ENCODE measurements around the gene UGGT2.

UGGT2 gene

GRCh38 chr13:95956589-95957148 lies 96.5 kb downstream of the UGGT2 start:
- no peaks in the 10 kb centered on the region for H4K20me1 ChIP-seq (ENCODE audit: insufficient read depth, low read length)
- peaks cover 17% of the 10 kb centered on the region for H3K9me3 ChIP-seq (ENCODE audit: low read length)
- H2AFZ ChIP-seq (ENCODE audit: low read length) = no peak overlapping the region
- no peaks in the 10 kb centered on the region for H3K9me2 ChIP-seq (ENCODE audit: low read depth, low read length)
- H3K9ac ChIP-seq (ENCODE audit: low read length) = no peak overlapping the region
- no peaks in the 10 kb centered on the region for H3K79me2 ChIP-seq (ENCODE audit: insufficient read depth, low read length)
- no peaks in the 10 kb centered on the region for H3K27me3 ChIP-seq (ENCODE audit: insufficient read depth, low read length)
- H3K4me2 ChIP-seq (ENCODE audit: low read length) = no peak overlapping the region
- no peaks in the 10 kb centered on the region for H3F3A ChIP-seq (ENCODE audit: insufficient read depth, low read length)
- H3K27ac ChIP-seq (ENCODE audit: low read depth, low read length, poor library complexity, severe bottlenecking) = no peak overlapping the region
- H3K4me1 ChIP-seq (ENCODE audit: insufficient read depth, low read length, severe bottlenecking) = no peaks in the 10 kb centered on the region
- no peak overlapping the region for H3K4me3 ChIP-seq (ENCODE audit: low read depth, low read length, poor library complexity, severe bottlenecking)
- peaks cover 16% of the 10 kb centered on the region; the same call in 1 of the 2 replicates for H3K36me3 ChIP-seq (ENCODE audit: insufficient read depth, low read length)
- no peak for TF ChIP-seq EZH2 (IDR thresholded peaks at IDR 0.05; ENCODE audit: borderline replicate concordance, low read length)
- TF ChIP-seq CTCF (IDR thresholded peaks at IDR 0.05; ENCODE audit: low read length) = no peak

DNA sequence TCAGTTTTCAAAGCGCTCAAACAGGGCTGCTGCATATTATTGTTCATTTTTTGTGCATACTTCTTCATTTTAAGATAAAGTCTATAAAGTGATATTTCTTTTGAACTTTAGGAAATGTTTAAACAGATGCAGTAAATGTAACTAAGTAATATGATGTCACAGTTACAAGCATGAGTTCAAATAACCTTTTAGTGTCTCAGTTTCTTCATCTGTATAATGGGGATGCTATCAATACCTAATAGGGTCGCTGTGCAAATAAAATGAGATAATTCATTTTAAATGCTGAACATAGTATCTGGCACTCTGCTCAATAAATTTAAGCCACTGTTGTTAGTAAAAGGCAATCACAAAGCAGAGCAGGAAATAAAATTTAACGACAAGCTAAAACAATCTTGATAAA lies 97.5 kb downstream of the UGGT2 start:
- Histone ChIP-seq H3K9me2 (ENCODE audit: low read depth, low read length) (no peaks in the 10 kb centered on the region), H3K79me2 (ENCODE audit: insufficient read depth, low read length) (no peaks in the 10 kb centered on the region), H2AFZ (ENCODE audit: low read length) (no peak overlapping the region), H3K27me3 (ENCODE audit: insufficient read depth, low read length) (no peaks in the 10 kb centered on the region), H3K4me1 (ENCODE audit: insufficient read depth, low read length, severe bottlenecking) (no peaks in the 10 kb centered on the region), H3K9ac (ENCODE audit: low read length) (no peak overlapping the region), H3K36me3 (ENCODE audit: insufficient read depth, low read length) (peaks cover 14% of the 10 kb centered on the region; the same call in 1 of the 2 replicates), H3F3A (ENCODE audit: insufficient read depth, low read length) (no peaks in the 10 kb centered on the region), H3K27ac (ENCODE audit: low read depth, low read length, poor library complexity, severe bottlenecking) (no peak overlapping the region), H3K4me2 (ENCODE audit: low read length) (no peak overlapping the region), H3K9me3 (ENCODE audit: low read length) (peaks cover 9% of the 10 kb centered on the region), H4K20me1 (ENCODE audit: insufficient read depth, low read length) (no peaks in the 10 kb centered on the region), H3K4me3 (ENCODE audit: low read depth, low read length, poor library complexity, severe bottlenecking) (no peak overlapping the region)
- no peak for TF ChIP-seq EZH2 (IDR thresholded peaks at IDR 0.05; ENCODE audit: borderline replicate concordance, low read length)
- TF ChIP-seq CTCF (IDR thresholded peaks at IDR 0.05; ENCODE audit: low read length) = no peak

GRCh38 chr13:95955255-95955654 lies 97.9 kb downstream of the UGGT2 start:
- peaks cover 10% of the 10 kb centered on the region; the same call in 1 of the 2 replicates for H3K36me3 ChIP-seq (ENCODE audit: insufficient read depth, low read length)
- H2AFZ ChIP-seq (ENCODE audit: low read length) = no peak overlapping the region
- H4K20me1 ChIP-seq (ENCODE audit: insufficient read depth, low read length) = no peaks in the 10 kb centered on the region
- no peaks in the 10 kb centered on the region for H3K27me3 ChIP-seq (ENCODE audit: insufficient read depth, low read length)
- no peak overlapping the region for H3K27ac ChIP-seq (ENCODE audit: low read depth, low read length, poor library complexity, severe bottlenecking)
- no peaks in the 10 kb centered on the region for H3K4me1 ChIP-seq (ENCODE audit: insufficient read depth, low read length, severe bottlenecking)
- peaks cover 5% of the 10 kb centered on the region for H3K9me3 ChIP-seq (ENCODE audit: low read length)
- H3K79me2 ChIP-seq (ENCODE audit: insufficient read depth, low read length) = no peaks in the 10 kb centered on the region
- no peak overlapping the region for H3K4me3 ChIP-seq (ENCODE audit: low read depth, low read length, poor library complexity, severe bottlenecking)
- no peak for TF ChIP-seq CTCF (IDR thresholded peaks at IDR 0.05; ENCODE audit: low read length)
- no peak for TF ChIP-seq EZH2 (IDR thresholded peaks at IDR 0.05; ENCODE audit: borderline replicate concordance, low read length)
- no peaks in the 10 kb centered on the region for H3F3A ChIP-seq (ENCODE audit: insufficient read depth, low read length)
- H3K4me2 ChIP-seq (ENCODE audit: low read length) = no peak overlapping the region
- H3K9ac ChIP-seq (ENCODE audit: low read length) = no peak overlapping the region
- no peaks in the 10 kb centered on the region for H3K9me2 ChIP-seq (ENCODE audit: low read depth, low read length)

Data from OCI-LY1 (cell line).